ENCODE measurements around the gene GRPEL2. TPM values are rescaled to one million over a fixed set of nuclear protein-coding genes. Genes with fewer than 3 reads are reported as not detected.

Gene GRPEL2
- total RNA-seq, 1 experiment from 2014 or later = 48.9 TPM

DNA sequence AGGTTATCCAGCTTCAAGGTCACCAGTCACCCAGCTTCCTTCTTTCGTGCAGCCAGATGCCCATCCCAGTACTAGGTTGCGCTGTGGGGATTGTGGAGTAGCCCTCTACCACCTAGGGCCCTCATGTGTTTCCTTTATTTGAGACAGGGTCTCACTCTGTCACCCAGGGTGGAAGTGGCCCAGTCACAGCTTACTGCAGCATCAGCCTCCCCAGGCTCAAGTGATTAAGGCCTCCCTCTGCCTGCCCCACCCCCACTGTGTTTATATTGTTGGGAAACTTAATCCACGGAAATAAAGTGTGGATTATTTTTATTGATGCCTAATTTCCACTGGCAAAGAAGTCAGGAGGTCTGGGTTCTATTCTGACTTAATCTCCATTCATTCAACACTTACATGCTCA is 29.5 kb downstream of the GRPEL2 start (continued):
- TF ChIP-seq, protein P1, sequence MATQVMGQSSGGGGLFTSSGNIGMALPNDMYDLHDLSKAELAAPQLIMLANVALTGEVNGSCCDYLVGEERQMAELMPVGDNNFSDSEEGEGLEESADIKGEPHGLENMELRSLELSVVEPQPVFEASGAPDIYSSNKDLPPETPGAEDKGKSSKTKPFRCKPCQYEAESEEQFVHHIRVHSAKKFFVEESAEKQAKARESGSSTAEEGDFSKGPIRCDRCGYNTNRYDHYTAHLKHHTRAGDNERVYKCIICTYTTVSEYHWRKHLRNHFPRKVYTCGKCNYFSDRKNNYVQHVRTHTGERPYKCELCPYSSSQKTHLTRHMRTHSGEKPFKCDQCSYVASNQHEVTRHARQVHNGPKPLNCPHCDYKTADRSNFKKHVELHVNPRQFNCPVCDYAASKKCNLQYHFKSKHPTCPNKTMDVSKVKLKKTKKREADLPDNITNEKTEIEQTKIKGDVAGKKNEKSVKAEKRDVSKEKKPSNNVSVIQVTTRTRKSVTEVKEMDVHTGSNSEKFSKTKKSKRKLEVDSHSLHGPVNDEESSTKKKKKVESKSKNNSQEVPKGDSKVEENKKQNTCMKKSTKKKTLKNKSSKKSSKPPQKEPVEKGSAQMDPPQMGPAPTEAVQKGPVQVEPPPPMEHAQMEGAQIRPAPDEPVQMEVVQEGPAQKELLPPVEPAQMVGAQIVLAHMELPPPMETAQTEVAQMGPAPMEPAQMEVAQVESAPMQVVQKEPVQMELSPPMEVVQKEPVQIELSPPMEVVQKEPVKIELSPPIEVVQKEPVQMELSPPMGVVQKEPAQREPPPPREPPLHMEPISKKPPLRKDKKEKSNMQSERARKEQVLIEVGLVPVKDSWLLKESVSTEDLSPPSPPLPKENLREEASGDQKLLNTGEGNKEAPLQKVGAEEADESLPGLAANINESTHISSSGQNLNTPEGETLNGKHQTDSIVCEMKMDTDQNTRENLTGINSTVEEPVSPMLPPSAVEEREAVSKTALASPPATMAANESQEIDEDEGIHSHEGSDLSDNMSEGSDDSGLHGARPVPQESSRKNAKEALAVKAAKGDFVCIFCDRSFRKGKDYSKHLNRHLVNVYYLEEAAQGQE (IDR thresholded peaks at IDR 0.05; ENCODE audit: low read depth) = no peak
- TF ChIP-seq TCF7L2 (IDR thresholded peaks at IDR 0.05; ENCODE audit: borderline replicate concordance, extremely low read depth, insufficient read depth, insufficient read length) = no peak
- TF ChIP-seq, protein P2, sequence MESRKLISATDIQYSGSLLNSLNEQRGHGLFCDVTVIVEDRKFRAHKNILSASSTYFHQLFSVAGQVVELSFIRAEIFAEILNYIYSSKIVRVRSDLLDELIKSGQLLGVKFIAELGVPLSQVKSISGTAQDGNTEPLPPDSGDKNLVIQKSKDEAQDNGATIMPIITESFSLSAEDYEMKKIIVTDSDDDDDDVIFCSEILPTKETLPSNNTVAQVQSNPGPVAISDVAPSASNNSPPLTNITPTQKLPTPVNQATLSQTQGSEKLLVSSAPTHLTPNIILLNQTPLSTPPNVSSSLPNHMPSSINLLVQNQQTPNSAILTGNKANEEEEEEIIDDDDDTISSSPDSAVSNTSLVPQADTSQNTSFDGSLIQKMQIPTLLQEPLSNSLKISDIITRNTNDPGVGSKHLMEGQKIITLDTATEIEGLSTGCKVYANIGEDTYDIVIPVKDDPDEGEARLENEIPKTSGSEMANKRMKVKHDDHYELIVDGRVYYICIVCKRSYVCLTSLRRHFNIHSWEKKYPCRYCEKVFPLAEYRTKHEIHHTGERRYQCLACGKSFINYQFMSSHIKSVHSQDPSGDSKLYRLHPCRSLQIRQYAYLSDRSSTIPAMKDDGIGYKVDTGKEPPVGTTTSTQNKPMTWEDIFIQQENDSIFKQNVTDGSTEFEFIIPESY (IDR thresholded peaks at IDR 0.05; ENCODE audit: extremely low read depth, insufficient replicate concordance, low read length) = no peak
- no peak for TF ChIP-seq RAD21 (IDR thresholded peaks at IDR 0.05; ENCODE audit: low read depth)

DNA sequence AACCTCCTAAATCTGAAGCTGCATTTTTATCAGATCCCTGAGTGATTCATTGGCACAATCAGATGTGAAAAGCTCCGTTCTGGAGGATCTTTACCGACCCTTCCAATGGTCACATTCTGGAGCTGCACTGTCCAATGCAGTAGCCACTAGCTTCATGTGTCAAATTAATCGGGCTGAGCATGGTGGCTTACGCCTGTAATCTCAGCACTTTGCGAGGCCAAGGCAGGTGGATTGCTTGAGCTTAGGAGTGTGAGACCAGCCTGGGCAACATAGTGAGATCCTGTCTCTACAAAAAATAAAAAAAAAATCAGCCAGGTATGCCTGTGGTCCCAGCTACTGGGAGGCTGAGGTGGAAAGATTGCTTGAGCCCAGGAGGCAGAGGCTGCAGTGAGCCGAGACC is 30.1 kb downstream of the GRPEL2 start:
- ChIA-PET RAD21 (ENCODE audit: low non-redundant PET in 1 of 2, low total read pairs in 2 of 2, uncharacterized antibody in 2 of 2, unreplicated experiment in 2 of 2) (no interaction called here), POLR2A (no interaction called here), CTCF (interaction anchor here (1.5 kb wide), 1 partner anchor 8 kb away, joined by 4 read pairs; no protein-coding TSS in a partner anchor)
- H2AFZ ChIP-seq (ENCODE audit: low read depth, low read length, poor library complexity, severe bottlenecking) = no peak overlapping the region
- H3K4me3 ChIP-seq (replicated peaks in 1 of 2; ENCODE audit: low read depth in 1 of 2, low read length in 2 of 2) = no peak overlapping the region
- no peaks in the 10 kb centered on the region for H3K36me3 ChIP-seq (ENCODE audit: control insufficient read depth in 1 of 2, insufficient read depth in 2 of 2, low read length in 2 of 2)
- H3K9me3 ChIP-seq (ENCODE audit: control insufficient read depth in 1 of 2, insufficient read depth in 1 of 2, low read depth in 1 of 2, low read length in 2 of 2) = no peaks in the 10 kb centered on the region
- intact Hi-C loops (cut with micrococcal nuclease) = no loop called here
- H3K4me1 ChIP-seq (ENCODE audit: control insufficient read depth in 1 of 2, insufficient read depth in 2 of 2, low read length in 2 of 2) = no peaks in the 10 kb centered on the region
- no peak overlapping the region for H3K4me2 ChIP-seq (ENCODE audit: low read length)
- no peak overlapping the region for H3K9ac ChIP-seq (ENCODE audit: low read length)
- no TSS peak for BruUV-seq (replicated peaks)
- TF ChIP-seq, protein P3, sequence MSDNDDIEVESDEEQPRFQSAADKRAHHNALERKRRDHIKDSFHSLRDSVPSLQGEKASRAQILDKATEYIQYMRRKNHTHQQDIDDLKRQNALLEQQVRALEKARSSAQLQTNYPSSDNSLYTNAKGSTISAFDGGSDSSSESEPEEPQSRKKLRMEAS (IDR thresholded peaks at IDR 0.05) = no peak
- TF ChIP-seq CEBPB (IDR thresholded peaks at IDR 0.05; ENCODE audit: low read depth) (no peak), TCF7L2 (IDR thresholded peaks at IDR 0.05; ENCODE audit: borderline replicate concordance, extremely low read depth, insufficient read depth, insufficient read length) (no peak)
- TF ChIP-seq, protein P4, sequence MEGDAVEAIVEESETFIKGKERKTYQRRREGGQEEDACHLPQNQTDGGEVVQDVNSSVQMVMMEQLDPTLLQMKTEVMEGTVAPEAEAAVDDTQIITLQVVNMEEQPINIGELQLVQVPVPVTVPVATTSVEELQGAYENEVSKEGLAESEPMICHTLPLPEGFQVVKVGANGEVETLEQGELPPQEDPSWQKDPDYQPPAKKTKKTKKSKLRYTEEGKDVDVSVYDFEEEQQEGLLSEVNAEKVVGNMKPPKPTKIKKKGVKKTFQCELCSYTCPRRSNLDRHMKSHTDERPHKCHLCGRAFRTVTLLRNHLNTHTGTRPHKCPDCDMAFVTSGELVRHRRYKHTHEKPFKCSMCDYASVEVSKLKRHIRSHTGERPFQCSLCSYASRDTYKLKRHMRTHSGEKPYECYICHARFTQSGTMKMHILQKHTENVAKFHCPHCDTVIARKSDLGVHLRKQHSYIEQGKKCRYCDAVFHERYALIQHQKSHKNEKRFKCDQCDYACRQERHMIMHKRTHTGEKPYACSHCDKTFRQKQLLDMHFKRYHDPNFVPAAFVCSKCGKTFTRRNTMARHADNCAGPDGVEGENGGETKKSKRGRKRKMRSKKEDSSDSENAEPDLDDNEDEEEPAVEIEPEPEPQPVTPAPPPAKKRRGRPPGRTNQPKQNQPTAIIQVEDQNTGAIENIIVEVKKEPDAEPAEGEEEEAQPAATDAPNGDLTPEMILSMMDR (IDR thresholded peaks at IDR 0.05 in 2 of 3, conservative IDR thresholded peaks at IDR 0.05 in 1 of 3; ENCODE audit: borderline replicate concordance in 1 of 3, insufficient read depth in 1 of 3, low read depth in 2 of 3, low read length in 2 of 3) = no peak
- DNase-seq (ENCODE audit: low read depth, low spot score) (no peak), ATAC-seq (no peak)
- no peaks in the 10 kb centered on the region for H4K20me1 ChIP-seq (ENCODE audit: insufficient read depth)
- no peak overlapping the region for H3K27ac ChIP-seq (ENCODE audit: low read depth, low read length)
- no peaks in the 10 kb centered on the region for H3K79me2 ChIP-seq (ENCODE audit: insufficient read depth, low read length)
- H3K9me2 ChIP-seq (ENCODE audit: insufficient read depth) = no peaks in the 10 kb centered on the region
- no peaks in the 10 kb centered on the region for H3K27me3 ChIP-seq (ENCODE audit: insufficient read depth, low read length)
